ENCODE measurements around the gene VEGFC.

DNA sequence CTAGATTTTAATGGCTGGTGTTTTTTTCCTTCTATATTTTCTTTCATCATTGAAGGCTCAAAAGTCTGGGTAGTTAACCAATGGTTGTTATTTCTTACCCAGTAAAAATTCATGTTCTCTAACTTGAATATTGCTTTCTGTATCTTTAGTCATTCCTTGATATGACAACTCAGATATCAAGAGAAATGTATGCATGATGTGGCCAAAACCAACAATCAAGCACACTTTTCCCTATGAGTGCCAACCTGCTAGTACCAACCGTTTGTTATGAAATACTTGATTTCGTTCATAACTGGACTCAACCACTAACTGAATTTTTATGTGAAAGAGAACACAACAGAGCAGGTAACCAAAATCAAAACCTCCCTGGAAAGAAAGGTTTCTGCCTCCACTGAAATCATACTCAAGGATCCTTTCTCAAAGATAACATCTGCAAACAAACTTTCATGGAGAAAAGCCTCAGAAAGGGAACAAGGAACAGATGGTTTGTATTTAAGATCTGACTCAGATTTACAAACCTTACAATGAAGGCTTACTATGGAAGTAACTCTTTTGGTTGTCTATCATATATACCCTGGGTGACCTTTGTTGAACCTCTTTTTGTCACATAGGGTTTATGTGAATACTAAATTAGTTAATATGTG lies 8.3 kb upstream of the VEGFC start:
- no peak for TF ChIP-seq POLR2AphosphoS5 (IDR thresholded peaks at IDR 0.05; ENCODE audit: low read depth)
- TF ChIP-seq, protein P1, sequence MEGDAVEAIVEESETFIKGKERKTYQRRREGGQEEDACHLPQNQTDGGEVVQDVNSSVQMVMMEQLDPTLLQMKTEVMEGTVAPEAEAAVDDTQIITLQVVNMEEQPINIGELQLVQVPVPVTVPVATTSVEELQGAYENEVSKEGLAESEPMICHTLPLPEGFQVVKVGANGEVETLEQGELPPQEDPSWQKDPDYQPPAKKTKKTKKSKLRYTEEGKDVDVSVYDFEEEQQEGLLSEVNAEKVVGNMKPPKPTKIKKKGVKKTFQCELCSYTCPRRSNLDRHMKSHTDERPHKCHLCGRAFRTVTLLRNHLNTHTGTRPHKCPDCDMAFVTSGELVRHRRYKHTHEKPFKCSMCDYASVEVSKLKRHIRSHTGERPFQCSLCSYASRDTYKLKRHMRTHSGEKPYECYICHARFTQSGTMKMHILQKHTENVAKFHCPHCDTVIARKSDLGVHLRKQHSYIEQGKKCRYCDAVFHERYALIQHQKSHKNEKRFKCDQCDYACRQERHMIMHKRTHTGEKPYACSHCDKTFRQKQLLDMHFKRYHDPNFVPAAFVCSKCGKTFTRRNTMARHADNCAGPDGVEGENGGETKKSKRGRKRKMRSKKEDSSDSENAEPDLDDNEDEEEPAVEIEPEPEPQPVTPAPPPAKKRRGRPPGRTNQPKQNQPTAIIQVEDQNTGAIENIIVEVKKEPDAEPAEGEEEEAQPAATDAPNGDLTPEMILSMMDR (IDR thresholded peaks at IDR 0.05; ENCODE audit: insufficient read depth, low read length) = no peak
- no peak for TF ChIP-seq GABPA (IDR thresholded peaks at IDR 0.05; ENCODE audit: low read depth)
